ENCODE data around the gene TNRC18. TPM values are rescaled to one million over a fixed set of nuclear protein-coding genes. Genes with fewer than 3 reads are reported as not detected.

The TNRC18 gene
- total and polyA plus RNA-seq, 9 of the 15 experiments (the other 6 are each of a cell fraction or from before 2014, with no cell fraction given): 0.03 to 43.2 (median 18.0) TPM

GRCh38 chr7:5431560-5432015, 8.0 kb upstream of the TNRC18 start:
- no TSS peak for BruUV-seq (replicated peaks)
- Histone ChIP-seq H3K9me3 (replicated peaks; ENCODE audit: control insufficient read depth, insufficient read depth, low read depth, low read length) (no peaks in the 10 kb centered on the region), H3K9me1 (ENCODE audit: control insufficient read depth, insufficient read depth, low read length) (no peaks in the 10 kb centered on the region), H3K79me2 (ENCODE audit: control insufficient read depth, insufficient read depth, low read length) (peaks cover 35% of the 10 kb centered on the region), H3K27me3 (ENCODE audit: control insufficient read depth in 2 of 2, insufficient read depth in 2 of 2, low read length in 2 of 2) (no peaks in the 10 kb centered on the region), H3K4me2 (ENCODE audit: insufficient read depth, low read length) (no peak overlapping the region; the same call in 1 of the 2 replicates), H4K20me1 (replicated peaks; ENCODE audit: control insufficient read depth, insufficient read depth, low read length) (0 out of 2 replicates have a peak, but pooled peaks cover 3% of the 10 kb centered on the region), H2AFZ (ENCODE audit: low read depth, low read length) (peak overlapping the region; percentile 20; the same call in 1 of the 2 replicates), H3K9ac (ENCODE audit: insufficient read depth in 1 of 2, low read depth in 2 of 2, low read length in 2 of 2) (peak overlapping the region in 1 of 2 experiments; percentile 43; a peak in 1 of 4 replicates), H3K4me3 (no peak overlapping the region), H3K36me3 (ENCODE audit: control insufficient read depth, insufficient read depth, low read length) (no peaks in the 10 kb centered on the region), H3K4me1 (replicated peaks in 1 of 2; ENCODE audit: control insufficient read depth in 2 of 2, insufficient read depth in 2 of 2, low read length in 2 of 2) (peaks cover 39 to 49% of the 10 kb centered on the region in 2 experiments), H3K27ac (ENCODE audit: extremely low read depth, low read depth, low read length) (peak overlapping the region; percentile 38; the same call in 1 of the 3 replicates)
- intact Hi-C loops (cut with micrococcal nuclease): no loop called here
- ChIA-PET CTCF (ENCODE audit: low intra/inter-chr PET ratio) (no interaction called here), POLR2A (interaction anchor here (0.7 to 1.2 kb wide), 4 partner anchors 10 to 57 kb away, joined by 3 to 4 read pairs (median 4); no protein-coding TSS in a partner anchor)
- in situ Hi-C loops (cut with MboI): no loop called here
- ATAC-seq (no peak), DNase-seq (ENCODE audit: extremely low read depth in 1 of 4, low spot score in 3 of 4) (no peak), FAIRE-seq (peak; percentile 69)
- WGBS (ENCODE audit: insufficient coverage, low coverage, missing lambda C conversion rate): 28% methylated on average over 4 of the region's 4 CpGs
- TF ChIP-seq MCM5 (IDR thresholded peaks at IDR 0.05; ENCODE audit: low read depth) (no peak), ELF4 (CRISPR knock-in tag; IDR thresholded peaks at IDR 0.05) (peak; percentile 51; the same call in 1 of the 2 replicates), ZNF398 (CRISPR knock-in tag; IDR thresholded peaks at IDR 0.05) (no peak), KDM2B (CRISPR knock-in tag; IDR thresholded peaks at IDR 0.05) (no peak), ZNF584 (CRISPR knock-in tag; IDR thresholded peaks at IDR 0.05; ENCODE audit: low read depth) (no peak), SMAD2 (IDR thresholded peaks at IDR 0.05; ENCODE audit: low read depth, low read length) (no peak), NONO (IDR thresholded peaks at IDR 0.05; ENCODE audit: low read depth in 2 of 2, low read length in 1 of 2) (no peak), ELK1 (CRISPR knock-in tag; IDR thresholded peaks at IDR 0.05) (no peak), HDAC1 (IDR thresholded peaks at IDR 0.05) (peak in 1 of 2 experiments; percentile 21; a peak in 1 of 4 replicates), ARID1B (IDR thresholded peaks at IDR 0.05) (peak; percentile 40), TARDBP (IDR thresholded peaks at IDR 0.05) (no peak), HMG20A (CRISPR knock-in tag; conservative IDR thresholded peaks at IDR 0.05) (no peak)
- TF ChIP-seq, protein P1, sequence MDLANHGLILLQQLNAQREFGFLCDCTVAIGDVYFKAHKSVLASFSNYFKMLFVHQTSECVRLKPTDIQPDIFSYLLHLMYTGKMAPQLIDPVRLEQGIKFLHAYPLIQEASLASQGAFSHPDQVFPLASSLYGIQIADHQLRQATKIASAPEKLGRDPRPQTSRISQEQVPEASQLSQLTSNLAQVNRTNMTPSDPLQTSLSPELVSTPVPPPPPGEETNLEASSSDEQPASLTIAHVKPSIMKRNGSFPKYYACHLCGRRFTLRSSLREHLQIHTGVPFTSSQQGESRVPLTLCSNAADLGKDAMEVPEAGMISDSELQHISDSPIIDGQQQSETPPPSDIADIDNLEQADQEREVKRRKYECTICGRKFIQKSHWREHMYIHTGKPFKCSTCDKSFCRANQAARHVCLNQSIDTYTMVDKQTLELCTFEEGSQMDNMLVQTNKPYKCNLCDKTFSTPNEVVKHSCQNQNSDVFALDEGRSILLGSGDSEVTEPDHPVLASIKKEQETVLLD (IDR thresholded peaks at IDR 0.05): no peak
- TF ChIP-seq, protein P2, sequence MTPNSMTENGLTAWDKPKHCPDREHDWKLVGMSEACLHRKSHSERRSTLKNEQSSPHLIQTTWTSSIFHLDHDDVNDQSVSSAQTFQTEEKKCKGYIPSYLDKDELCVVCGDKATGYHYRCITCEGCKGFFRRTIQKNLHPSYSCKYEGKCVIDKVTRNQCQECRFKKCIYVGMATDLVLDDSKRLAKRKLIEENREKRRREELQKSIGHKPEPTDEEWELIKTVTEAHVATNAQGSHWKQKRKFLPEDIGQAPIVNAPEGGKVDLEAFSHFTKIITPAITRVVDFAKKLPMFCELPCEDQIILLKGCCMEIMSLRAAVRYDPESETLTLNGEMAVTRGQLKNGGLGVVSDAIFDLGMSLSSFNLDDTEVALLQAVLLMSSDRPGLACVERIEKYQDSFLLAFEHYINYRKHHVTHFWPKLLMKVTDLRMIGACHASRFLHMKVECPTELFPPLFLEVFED (CRISPR knock-in tag; conservative IDR thresholded peaks at IDR 0.05): peak; percentile 77; the same call in 1 of the 2 replicates
- TF ChIP-seq, protein P3, sequence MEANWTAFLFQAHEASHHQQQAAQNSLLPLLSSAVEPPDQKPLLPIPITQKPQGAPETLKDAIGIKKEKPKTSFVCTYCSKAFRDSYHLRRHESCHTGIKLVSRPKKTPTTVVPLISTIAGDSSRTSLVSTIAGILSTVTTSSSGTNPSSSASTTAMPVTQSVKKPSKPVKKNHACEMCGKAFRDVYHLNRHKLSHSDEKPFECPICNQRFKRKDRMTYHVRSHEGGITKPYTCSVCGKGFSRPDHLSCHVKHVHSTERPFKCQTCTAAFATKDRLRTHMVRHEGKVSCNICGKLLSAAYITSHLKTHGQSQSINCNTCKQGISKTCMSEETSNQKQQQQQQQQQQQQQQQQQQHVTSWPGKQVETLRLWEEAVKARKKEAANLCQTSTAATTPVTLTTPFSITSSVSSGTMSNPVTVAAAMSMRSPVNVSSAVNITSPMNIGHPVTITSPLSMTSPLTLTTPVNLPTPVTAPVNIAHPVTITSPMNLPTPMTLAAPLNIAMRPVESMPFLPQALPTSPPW (CRISPR knock-in tag; IDR thresholded peaks at IDR 0.05): peak; percentile 26; the same call in 1 of the 2 replicates
